Endometrium (tissue), 2 donors: Measurements from ENCODE around the gene NKAIN2.

Experiments
- FAIRE-seq: peaks from 2 replicates; lab custom pipeline; 2012; peaks lifted over from hg19 to GRCh38; lab: Jason Lieb, UNC
- donor health status: control.
- donor health status: control.

The NKAIN2 gene

GRCh38 chr6:123808556-123808955 is 4.9 kb downstream of the NKAIN2 start:
- no peak for FAIRE-seq

DNA sequence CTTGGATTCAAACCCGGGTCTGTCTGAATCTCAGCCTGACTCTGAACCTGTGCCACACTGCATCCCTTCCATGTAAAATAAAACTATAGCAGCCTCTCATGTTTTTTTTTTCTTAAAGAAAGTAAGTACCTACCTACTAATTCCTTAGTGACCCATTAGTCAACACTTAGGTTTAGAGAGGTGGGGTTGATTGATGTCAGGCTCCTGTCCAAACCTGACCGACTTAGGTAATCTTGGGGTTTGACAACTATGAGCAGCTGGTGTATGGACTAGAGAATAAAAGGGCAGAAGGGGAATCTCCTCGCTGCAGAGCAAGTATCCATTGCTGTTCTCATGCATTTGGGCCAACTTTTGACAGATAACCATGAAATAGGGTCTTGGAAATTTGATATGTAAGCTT is 6.5 kb downstream of the NKAIN2 start:
- no peak for FAIRE-seq

DNA sequence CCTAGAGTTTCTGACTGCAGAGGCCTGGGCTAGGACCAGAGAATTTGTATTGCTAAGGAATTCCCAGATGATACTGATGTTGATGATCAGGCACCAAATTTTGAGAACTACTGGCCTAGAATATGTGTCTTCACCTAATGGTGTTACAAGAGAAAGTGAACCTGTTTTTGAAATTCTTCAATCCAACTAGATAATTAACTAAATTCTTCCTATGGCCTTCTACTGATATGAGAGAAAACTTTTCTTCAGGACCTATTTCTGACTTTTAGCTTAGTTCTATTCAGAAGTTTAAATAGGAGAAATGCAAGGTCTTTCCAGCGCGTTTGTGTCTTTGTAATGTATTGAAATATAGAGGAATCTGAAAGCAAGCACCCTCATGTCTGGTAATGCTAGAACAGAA is 7.3 kb downstream of the NKAIN2 start:
- no peak for FAIRE-seq

DNA sequence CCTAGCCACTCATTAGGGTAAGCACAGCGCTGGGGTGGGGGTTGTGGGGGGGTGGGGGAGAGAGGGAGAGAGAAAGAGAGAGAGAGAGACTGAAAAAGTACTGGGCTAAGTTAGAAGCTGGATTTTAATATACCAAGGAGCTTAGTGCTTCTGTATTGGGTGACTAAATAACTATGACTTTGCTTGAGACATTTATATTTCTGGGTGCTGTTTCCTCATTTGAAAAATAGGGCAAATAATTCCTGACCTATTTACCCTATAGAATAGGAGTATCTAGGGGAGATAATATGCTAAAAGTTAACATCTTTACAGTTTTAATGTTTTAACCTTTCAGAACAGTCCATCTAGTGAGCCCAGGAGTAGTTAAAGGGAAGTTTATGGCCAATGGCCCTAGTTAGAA is 7.7 kb downstream of the NKAIN2 start:
- no peak for FAIRE-seq

- FAIRE-seq, result no peak
These were observed 9.0 kb downstream of the NKAIN2 start for GRCh38 chr6:123812621-123813020.

DNA sequence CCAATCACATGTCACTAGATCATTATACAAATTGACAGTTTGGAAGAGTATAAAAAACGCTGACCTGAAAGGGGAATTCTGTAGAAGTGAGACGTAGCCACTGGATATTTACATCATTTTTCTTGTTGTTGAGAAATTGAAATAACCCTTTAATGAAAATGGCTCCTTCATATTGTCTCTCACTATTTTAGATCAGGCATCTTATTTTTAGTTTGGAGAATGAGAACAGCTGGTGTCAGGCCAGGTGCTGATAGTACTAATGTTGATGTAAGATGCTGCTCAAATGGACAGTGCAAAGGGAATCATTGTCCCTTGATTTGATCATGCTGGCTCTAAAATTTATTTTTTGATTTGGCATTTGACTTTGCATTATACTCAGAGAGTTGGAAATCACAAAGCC is 17.4 kb downstream of the NKAIN2 start:
- no peak for FAIRE-seq

GRCh38 chr6:123829302-123829953 is 25.8 kb downstream of the NKAIN2 start:
- FAIRE-seq, result no peak

DNA sequence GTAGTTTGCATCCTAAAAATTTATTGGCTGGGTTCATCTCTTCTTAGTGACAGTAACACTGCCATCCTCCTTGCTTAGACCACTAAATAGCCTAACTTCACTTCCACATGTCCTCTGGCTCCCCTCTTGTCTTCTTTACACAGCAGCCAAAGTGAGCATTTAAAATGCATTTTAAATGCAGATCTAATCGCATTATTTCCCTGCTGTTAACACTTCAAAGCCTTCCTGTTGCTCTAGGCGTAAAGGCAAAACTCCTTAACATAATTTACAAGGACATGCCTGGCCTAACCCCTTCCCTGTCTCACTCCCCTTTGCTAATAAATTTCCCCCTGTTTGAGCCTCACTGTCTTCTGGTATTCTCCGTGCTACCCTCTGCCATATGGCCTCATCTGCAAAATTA is 26.5 kb downstream of the NKAIN2 start:
- no peak for FAIRE-seq

DNA sequence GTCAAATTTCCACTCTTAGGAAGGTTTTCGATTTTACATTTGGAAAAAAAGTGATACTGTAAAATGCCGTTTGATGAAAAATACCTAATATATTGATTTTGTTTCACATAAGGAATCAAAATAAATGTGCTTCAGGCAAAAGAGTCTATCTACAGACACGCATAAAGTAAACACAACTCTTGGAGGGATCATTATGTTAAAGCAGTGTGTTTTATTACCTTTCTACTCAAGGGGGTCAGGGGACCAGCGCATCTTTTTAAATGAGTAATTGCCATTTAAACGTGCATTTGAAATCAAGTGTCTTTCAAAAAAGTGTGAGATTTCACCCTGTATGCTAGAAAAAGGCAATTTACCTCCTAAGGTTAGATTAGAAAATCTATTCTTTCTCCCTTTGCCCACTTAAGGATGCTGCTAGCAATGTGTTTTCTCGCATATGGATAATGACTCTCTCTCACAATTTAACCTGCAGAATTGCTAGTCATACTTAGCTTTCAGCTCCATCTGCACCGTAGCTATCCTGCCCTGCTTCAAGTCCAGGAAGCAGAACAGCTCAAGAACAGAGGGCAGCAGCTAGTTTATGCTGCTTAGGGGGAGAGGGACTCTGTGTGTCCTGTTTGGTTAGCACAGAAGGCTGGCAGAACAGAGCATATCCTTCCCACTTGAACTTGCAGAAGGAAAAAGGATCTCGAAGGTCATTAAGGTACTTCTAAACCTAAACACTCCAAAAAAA is 35.0 kb downstream of the NKAIN2 start:
- FAIRE-seq, result no peak

- no peak for FAIRE-seq
These were observed 37.6 kb downstream of the NKAIN2 start for GRCh38 chr6:123841067-123841896.

- no peak for FAIRE-seq
These were observed 40.3 kb downstream of the NKAIN2 start for GRCh38 chr6:123844011-123844410.

GRCh38 chr6:123848347-123848746 is 44.7 kb downstream of the NKAIN2 start:
- FAIRE-seq, result no peak

DNA sequence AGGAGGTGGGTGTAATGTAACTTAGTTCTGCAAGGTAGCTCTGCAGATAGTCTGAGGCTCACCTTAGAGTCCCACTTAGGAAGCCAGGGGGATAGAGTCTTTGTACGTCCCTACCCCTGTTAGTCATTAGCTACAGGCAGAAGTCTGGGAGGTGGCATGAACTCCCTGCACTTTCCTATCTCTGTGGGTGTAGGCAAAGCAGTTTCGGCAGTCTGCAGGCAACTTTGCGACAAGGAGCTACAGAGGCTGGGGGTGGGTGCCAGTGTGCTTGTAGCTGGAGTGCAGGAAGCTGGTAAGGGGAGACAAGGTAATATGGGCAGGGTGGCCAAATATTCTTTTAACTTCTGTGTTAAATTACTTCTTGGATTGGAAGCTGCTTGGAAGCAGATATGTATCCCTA is 45.7 kb downstream of the NKAIN2 start:
- no peak for FAIRE-seq

DNA sequence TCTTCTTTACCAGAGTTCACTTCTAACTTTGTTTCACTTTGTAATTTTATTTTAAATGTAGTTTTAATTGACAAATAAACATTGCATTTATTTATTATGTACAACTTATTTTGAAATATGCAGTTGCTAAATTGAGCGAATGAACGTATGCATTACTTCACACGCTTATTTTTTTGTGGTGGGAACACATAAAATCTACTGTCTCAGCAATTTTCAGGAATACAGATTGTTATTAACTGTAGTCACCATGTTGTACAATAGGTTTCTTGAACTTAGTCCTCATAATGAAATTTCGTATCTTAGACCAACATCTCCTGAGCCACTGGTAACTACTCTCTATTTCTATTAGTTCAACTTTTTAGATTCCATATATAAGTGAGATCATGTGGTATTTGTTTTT is 46.9 kb downstream of the NKAIN2 start:
- no peak for FAIRE-seq

DNA sequence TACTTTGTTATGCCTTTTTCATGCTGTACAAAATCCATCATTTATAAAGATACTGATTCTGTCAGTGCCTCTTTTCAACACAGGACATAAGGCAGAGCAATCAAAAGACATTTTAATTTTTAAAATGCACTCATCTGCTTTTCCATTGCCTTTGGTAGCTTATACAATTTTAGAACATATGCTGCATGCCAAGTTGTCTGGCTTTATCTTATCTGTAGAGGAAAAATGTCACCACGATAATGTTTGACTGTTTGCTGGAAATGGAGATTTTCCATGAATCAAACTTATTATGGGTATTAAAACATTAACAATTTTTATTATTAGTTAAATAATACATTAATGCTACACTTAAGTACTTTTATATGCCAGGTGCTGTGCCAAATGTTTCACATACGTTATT is 50.5 kb downstream of the NKAIN2 start:
- no peak for FAIRE-seq

GRCh38 chr6:123855506-123855905 is 51.8 kb downstream of the NKAIN2 start:
- no peak for FAIRE-seq

- FAIRE-seq, result no peak
These were observed 55.6 kb downstream of the NKAIN2 start for GRCh38 chr6:123859291-123859690.

DNA sequence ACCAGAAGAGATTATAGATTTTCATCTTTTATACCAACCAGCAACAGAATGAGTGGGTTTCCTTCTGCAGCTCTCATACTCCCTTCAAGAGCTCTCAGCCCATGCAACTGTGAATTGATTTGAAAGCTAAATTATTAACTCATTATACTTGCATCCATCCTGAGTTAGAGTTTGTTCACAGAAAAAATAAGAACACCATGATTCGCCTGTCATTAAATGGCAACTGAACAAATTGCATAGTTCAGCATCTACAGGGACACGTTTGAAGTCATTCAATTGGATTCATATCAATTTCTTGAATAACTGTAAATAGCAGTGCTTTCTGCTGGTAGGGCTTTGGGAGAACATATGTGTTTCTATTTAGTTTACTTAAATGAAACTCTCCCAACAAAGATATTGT is 65.7 kb downstream of the NKAIN2 start:
- FAIRE-seq, result no peak

DNA sequence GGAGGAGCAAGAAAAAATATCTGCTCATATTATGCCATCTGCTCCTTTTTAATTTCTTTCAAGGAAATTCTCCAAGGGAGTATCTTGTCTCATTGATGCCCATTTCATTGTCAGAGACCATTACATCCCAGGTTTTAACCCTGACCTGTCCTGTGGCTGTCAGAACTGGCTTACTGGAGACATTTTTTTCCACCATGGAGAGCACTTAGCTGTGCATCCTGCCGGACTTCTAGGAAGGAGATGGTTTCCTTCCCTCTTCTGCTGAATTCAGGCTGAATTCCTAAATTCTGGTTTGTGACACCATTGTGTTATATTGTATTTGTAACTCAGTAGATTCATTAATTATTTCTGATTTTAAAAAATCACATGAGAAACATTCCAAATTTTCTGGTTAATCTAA is 70.3 kb downstream of the NKAIN2 start:
- no peak for FAIRE-seq

- FAIRE-seq, result no peak
These were observed 72.1 kb downstream of the NKAIN2 start for GRCh38 chr6:123875784-123876183.

GRCh38 chr6:123879749-123880148 is 76.1 kb downstream of the NKAIN2 start:
- FAIRE-seq, result no peak

DNA sequence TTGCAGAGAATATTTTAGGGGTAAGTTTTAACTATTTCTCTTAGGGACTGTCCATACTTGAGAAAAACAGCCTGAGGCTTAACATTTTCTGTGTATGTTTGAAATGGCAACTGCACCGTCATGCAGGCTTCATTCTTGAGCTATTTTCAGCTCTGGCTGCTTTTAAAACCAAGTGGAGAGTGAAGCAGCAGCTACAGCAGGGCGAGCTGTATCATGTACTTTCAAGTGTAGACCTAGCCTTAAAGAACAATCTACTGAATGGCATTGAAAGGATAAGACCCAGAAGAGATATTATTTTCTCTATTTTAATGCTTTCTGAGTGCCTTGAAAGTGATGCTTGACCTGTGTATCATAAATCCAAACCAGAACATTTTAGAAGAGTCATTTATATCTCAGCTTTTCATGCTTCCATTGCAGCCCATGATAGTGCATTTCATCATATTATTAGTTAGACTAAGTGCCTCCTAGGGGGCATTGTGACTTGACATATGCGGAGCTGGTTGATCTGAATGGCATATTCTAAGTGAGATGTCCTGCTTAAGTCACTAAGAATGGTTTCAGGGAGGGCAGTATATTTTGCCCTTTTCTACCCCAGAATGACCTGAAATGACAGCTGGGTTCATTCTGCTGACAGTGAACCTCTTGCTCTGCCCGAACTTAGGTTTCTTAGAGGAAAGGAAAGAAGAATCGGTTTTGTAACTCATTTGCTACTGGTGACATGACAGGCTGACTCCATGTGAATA is 85.3 kb downstream of the NKAIN2 start:
- no peak for FAIRE-seq

- FAIRE-seq, result no peak
These were observed 91.7 kb downstream of the NKAIN2 start for GRCh38 chr6:123895346-123895745.
